ENCODE results near the gene TP63. TPM values are rescaled to one million over a fixed set of nuclear protein-coding genes. Genes with fewer than 3 reads are reported as not detected.

The TP63 gene
- polyA plus RNA-seq, 3 donors = not detected

GRCh38 chr3:189806171-189806951, 175.2 kb downstream of the TP63 start:
- H3K4me3 Mint-ChIP-seq = no peak overlapping the region
- Histone ChIP-seq H3K27ac (ENCODE audit: low read depth in 1 of 2, low read length in 2 of 2) (no peak overlapping the region), H3K9me3 (replicated peaks in 1 of 2; ENCODE audit: control insufficient read depth in 1 of 2, insufficient read depth in 1 of 2, low read length in 2 of 2) (peaks cover 0 to 6% of the 10 kb centered on the region in 2 donors), H3K4me1 (ENCODE audit: control insufficient read depth in 1 of 2, insufficient read depth in 2 of 2, low read length in 2 of 2) (no peaks in the 10 kb centered on the region), H3K4me2 (replicated peaks; ENCODE audit: extremely low read depth, low read length, poor library complexity, severe bottlenecking) (no peak overlapping the region), H3K27me3 (ENCODE audit: control insufficient read depth in 2 of 2, insufficient read depth in 2 of 2, low read length in 2 of 2) (no peaks in the 10 kb centered on the region), H3K79me2 (ENCODE audit: insufficient read depth, low read length) (no peaks in the 10 kb centered on the region), H3K4me3 (replicated peaks in 1 of 3; ENCODE audit: low read depth in 2 of 3, low read length in 3 of 3) (no peak overlapping the region), H4K20me1 (ENCODE audit: insufficient read depth, low read length) (no peaks in the 10 kb centered on the region), H2AFZ (ENCODE audit: insufficient read depth, low read depth, low read length, poor library complexity, severe bottlenecking) (no peak overlapping the region), H3K36me3 (replicated peaks in 1 of 2; ENCODE audit: control insufficient read depth in 1 of 2, insufficient read depth in 2 of 2, low read length in 2 of 2) (no peaks in the 10 kb centered on the region), H3K9ac (ENCODE audit: insufficient read depth, low read length, poor library complexity, severe bottlenecking) (no peak overlapping the region)
- no peak for TF ChIP-seq CTCF (IDR thresholded peaks at IDR 0.05)
- intact Hi-C loops (cut with micrococcal nuclease) = no loop called here
- H3K4me1 Mint-ChIP-seq = no peaks in the 10 kb centered on the region
- H3K27me3 Mint-ChIP-seq (ENCODE audit: low read depth in 3 of 3) = peaks cover 0 to 2% (median 1%) of the 10 kb centered on the region in 3 donors
- peaks cover 0 to 8% (median 3%) of the 10 kb centered on the region in 7 donors for H3K9me3 Mint-ChIP-seq
- no peaks in the 10 kb centered on the region for H3K36me3 Mint-ChIP-seq
- 96% methylated on average over 7 of the region's 11 CpGs for WGBS (ENCODE audit: insufficient coverage)
- DNase-seq = no peak
- H3K27ac Mint-ChIP-seq = peak overlapping the region in 1 of 7 donors; percentile 3

- Mint-ChIP-seq H3K4me3 (no peak overlapping the region), H3K9me3 (peaks cover 0 to 8% (median 3%) of the 10 kb centered on the region in 7 donors), H3K27ac (no peak overlapping the region), H3K4me1 (no peaks in the 10 kb centered on the region), H3K27me3 (ENCODE audit: low read depth in 3 of 3) (peaks cover 0 to 1% (median 0%) of the 10 kb centered on the region in 3 donors), H3K36me3 (no peaks in the 10 kb centered on the region)
- Histone ChIP-seq H2AFZ (ENCODE audit: insufficient read depth, low read depth, low read length, poor library complexity, severe bottlenecking) (no peak overlapping the region), H3K4me3 (replicated peaks in 1 of 3; ENCODE audit: low read depth in 2 of 3, low read length in 3 of 3) (no peak overlapping the region), H3K27me3 (ENCODE audit: control insufficient read depth in 2 of 2, insufficient read depth in 2 of 2, low read length in 2 of 2) (no peaks in the 10 kb centered on the region), H3K9ac (ENCODE audit: insufficient read depth, low read length, poor library complexity, severe bottlenecking) (no peak overlapping the region), H4K20me1 (ENCODE audit: insufficient read depth, low read length) (no peaks in the 10 kb centered on the region), H3K4me2 (replicated peaks; ENCODE audit: extremely low read depth, low read length, poor library complexity, severe bottlenecking) (no peak overlapping the region), H3K9me3 (replicated peaks in 1 of 2; ENCODE audit: control insufficient read depth in 1 of 2, insufficient read depth in 1 of 2, low read length in 2 of 2) (peaks cover 0 to 6% of the 10 kb centered on the region in 2 donors), H3K36me3 (replicated peaks in 1 of 2; ENCODE audit: control insufficient read depth in 1 of 2, insufficient read depth in 2 of 2, low read length in 2 of 2) (no peaks in the 10 kb centered on the region), H3K4me1 (ENCODE audit: control insufficient read depth in 1 of 2, insufficient read depth in 2 of 2, low read length in 2 of 2) (no peaks in the 10 kb centered on the region), H3K27ac (ENCODE audit: low read depth in 1 of 2, low read length in 2 of 2) (no peak overlapping the region), H3K79me2 (ENCODE audit: insufficient read depth, low read length) (no peaks in the 10 kb centered on the region)
- WGBS (ENCODE audit: insufficient coverage) = 96% methylated on average over 14 of the region's 29 CpGs
- no peak for DNase-seq
- intact Hi-C loops (cut with micrococcal nuclease) = no loop called here
- TF ChIP-seq CTCF (IDR thresholded peaks at IDR 0.05) = no peak
These were observed 177.2 kb downstream of the TP63 start for GRCh38 chr3:189808246-189809007.

Data from CD14-positive monocyte (primary cell).